ENCODE data around the gene LTBP3.

The LTBP3 gene

DNA sequence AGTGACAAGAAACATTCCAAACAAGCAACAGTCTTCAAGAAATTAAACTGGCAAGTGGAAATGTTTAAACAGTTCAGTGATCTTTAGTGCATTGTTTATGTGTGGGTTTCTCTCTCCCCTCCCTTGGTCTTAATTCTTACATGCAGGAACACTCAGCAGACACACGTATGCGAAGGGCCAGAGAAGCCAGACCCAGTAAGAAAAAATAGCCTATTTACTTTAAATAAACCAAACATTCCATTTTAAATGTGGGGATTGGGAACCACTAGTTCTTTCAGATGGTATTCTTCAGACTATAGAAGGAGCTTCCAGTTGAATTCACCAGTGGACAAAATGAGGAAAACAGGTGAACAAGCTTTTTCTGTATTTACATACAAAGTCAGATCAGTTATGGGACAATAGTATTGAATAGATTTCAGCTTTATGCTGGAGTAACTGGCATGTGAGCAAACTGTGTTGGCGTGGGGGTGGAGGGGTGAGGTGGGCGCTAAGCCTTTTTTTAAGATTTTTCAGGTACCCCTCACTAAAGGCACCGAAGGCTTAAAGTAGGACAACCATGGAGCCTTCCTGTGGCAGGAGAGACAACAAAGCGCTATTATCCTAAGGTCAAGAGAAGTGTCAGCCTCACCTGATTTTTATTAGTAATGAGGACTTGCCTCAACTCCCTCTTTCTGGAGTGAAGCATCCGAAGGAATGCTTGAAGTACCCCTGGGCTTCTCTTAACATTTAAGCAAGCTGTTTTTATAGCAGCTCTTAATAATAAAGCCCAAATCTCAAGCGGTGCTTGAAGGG is 53.3 kb downstream of the LTBP3 start:
- no peak for DNase-seq

DNA sequence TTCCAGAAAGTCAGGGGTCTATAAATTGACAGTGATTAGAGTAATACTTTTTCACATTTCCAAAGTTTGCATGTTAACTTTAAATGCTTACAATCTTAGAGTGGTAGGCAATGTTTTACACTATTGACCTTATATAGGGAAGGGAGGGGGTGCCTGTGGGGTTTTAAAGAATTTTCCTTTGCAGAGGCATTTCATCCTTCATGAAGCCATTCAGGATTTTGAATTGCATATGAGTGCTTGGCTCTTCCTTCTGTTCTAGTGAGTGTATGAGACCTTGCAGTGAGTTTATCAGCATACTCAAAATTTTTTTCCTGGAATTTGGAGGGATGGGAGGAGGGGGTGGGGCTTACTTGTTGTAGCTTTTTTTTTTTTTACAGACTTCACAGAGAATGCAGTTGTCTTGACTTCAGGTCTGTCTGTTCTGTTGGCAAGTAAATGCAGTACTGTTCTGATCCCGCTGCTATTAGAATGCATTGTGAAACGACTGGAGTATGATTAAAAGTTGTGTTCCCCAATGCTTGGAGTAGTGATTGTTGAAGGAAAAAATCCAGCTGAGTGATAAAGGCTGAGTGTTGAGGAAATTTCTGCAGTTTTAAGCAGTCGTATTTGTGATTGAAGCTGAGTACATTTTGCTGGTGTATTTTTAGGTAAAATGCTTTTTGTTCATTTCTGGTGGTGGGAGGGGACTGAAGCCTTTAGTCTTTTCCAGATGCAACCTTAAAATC is 54.0 kb downstream of the LTBP3 start:
- no peak for DNase-seq

DNA sequence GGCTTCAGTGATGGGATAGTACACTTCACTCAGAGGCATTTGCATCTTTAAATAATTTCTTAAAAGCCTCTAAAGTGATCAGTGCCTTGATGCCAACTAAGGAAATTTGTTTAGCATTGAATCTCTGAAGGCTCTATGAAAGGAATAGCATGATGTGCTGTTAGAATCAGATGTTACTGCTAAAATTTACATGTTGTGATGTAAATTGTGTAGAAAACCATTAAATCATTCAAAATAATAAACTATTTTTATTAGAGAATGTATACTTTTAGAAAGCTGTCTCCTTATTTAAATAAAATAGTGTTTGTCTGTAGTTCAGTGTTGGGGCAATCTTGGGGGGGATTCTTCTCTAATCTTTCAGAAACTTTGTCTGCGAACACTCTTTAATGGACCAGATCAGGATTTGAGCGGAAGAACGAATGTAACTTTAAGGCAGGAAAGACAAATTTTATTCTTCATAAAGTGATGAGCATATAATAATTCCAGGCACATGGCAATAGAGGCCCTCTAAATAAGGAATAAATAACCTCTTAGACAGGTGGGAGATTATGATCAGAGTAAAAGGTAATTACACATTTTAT is 54.7 kb downstream of the LTBP3 start:
- DNase-seq, result no peak

DNA sequence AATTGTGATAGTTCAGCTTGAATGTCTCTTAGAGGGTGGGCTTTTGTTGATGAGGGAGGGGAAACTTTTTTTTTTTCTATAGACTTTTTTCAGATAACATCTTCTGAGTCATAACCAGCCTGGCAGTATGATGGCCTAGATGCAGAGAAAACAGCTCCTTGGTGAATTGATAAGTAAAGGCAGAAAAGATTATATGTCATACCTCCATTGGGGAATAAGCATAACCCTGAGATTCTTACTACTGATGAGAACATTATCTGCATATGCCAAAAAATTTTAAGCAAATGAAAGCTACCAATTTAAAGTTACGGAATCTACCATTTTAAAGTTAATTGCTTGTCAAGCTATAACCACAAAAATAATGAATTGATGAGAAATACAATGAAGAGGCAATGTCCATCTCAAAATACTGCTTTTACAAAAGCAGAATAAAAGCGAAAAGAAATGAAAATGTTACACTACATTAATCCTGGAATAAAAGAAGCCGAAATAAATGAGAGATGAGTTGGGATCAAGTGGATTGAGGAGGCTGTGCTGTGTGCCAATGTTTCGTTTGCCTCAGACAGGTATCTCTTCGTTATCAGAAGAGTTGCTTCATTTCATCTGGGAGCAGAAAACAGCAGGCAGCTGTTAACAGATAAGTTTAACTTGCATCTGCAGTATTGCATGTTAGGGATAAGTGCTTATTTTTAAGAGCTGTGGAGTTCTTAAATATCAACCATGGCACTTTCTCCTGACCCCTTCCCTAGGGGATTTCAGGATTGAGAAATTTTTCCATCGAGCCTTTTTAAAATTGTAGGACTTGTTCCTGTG is 55.4 kb downstream of the LTBP3 start:
- DNase-seq, result no peak

DNA sequence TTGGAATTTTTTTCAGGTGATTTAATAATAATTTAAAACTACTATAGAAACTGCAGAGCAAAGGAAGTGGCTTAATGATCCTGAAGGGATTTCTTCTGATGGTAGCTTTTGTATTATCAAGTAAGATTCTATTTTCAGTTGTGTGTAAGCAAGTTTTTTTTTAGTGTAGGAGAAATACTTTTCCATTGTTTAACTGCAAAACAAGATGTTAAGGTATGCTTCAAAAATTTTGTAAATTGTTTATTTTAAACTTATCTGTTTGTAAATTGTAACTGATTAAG is 55.9 kb downstream of the LTBP3 start:
- no peak for DNase-seq

DNA sequence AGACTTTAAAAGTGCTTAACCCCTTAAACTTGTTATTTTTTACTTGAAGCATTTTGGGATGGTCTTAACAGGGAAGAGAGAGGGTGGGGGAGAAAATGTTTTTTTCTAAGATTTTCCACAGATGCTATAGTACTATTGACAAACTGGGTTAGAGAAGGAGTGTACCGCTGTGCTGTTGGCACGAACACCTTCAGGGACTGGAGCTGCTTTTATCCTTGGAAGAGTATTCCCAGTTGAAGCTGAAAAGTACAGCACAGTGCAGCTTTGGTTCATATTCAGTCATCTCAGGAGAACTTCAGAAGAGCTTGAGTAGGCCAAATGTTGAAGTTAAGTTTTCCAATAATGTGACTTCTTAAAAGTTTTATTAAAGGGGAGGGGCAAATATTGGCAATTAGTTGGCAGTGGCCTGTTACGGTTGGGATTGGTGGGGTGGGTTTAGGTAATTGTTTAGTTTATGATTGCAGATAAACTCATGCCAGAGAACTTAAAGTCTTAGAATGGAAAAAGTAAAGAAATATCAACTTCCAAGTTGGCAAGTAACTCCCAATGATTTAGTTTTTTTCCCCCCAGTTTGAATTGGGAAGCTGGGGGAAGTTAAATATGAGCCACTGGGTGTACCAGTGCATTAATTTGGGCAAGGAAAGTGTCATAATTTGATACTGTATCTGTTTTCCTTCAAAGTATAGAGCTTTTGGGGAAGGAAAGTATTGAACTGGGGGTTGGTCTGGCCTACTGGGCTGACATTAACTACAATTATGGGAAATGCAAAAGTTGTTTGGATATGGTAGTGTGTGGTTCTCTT is 56.5 kb downstream of the LTBP3 start:
- DNase-seq, result no peak

DNA sequence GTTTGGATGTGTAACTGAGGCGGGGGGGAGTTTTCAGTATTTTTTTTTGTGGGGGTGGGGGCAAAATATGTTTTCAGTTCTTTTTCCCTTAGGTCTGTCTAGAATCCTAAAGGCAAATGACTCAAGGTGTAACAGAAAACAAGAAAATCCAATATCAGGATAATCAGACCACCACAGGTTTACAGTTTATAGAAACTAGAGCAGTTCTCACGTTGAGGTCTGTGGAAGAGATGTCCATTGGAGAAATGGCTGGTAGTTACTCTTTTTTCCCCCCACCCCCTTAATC is 57.0 kb downstream of the LTBP3 start:
- no peak for DNase-seq

DNA sequence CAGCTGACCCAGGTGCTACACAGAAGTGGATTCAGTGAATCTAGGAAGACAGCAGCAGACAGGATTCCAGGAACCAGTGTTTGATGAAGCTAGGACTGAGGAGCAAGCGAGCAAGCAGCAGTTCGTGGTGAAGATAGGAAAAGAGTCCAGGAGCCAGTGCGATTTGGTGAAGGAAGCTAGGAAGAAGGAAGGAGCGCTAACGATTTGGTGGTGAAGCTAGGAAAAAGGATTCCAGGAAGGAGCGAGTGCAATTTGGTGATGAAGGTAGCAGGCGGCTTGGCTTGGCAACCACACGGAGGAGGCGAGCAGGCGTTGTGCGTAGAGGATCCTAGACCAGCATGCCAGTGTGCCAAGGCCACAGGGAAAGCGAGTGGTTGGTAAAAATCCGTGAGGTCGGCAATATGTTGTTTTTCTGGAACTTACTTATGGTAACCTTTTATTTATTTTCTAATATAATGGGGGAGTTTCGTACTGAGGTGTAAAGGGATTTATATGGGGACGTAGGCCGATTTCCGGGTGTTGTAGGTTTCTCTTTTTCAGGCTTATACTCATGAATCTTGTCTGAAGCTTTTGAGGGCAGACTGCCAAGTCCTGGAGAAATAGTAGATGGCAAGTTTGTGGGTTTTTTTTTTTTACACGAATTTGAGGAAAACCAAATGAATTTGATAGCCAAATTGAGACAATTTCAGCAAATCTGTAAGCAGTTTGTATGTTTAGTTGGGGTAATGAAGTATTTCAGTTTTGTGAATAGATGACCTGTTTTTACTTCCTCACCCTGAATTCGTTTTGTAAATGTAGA is 57.6 kb downstream of the LTBP3 start:
- no peak for DNase-seq

DNA sequence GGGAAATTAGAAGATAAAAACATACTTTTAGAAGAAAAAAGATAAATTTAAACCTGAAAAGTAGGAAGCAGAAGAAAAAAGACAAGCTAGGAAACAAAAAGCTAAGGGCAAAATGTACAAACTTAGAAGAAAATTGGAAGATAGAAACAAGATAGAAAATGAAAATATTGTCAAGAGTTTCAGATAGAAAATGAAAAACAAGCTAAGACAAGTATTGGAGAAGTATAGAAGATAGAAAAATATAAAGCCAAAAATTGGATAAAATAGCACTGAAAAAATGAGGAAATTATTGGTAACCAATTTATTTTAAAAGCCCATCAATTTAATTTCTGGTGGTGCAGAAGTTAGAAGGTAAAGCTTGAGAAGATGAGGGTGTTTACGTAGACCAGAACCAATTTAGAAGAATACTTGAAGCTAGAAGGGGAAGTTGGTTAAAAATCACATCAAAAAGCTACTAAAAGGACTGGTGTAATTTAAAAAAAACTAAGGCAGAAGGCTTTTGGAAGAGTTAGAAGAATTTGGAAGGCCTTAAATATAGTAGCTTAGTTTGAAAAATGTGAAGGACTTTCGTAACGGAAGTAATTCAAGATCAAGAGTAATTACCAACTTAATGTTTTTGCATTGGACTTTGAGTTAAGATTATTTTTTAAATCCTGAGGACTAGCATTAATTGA is 58.3 kb downstream of the LTBP3 start:
- no peak for DNase-seq

DNA sequence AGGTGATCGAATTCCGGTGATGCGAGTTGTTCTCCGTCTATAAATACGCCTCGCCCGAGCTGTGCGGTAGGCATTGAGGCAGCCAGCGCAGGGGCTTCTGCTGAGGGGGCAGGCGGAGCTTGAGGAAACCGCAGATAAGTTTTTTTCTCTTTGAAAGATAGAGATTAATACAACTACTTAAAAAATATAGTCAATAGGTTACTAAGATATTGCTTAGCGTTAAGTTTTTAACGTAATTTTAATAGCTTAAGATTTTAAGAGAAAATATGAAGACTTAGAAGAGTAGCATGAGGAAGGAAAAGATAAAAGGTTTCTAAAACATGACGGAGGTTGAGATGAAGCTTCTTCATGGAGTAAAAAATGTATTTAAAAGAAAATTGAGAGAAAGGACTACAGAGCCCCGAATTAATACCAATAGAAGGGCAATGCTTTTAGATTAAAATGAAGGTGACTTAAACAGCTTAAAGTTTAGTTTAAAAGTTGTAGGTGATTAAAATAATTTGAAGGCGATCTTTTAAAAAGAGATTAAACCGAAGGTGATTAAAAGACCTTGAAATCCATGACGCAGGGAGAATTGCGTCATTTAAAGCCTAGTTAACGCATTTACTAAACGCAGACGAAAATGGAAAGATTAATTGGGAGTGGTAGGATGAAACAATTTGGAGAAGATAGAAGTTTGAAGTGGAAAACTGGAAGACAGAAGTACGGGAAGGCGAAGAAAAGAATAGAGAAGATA is 59.0 kb downstream of the LTBP3 start, which contains the start of gene MALAT1:
MALAT1 (plus strand) TSS at position 69 of the 736 bp plus-strand sequence.
- DNase-seq, result peak; percentile 92

DNA sequence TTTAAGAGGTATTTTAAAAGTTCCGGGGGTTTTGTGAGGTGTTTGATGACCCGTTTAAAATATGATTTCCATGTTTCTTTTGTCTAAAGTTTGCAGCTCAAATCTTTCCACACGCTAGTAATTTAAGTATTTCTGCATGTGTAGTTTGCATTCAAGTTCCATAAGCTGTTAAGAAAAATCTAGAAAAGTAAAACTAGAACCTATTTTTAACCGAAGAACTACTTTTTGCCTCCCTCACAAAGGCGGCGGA is 59.5 kb downstream of the LTBP3 start:
- no peak for DNase-seq

DNA sequence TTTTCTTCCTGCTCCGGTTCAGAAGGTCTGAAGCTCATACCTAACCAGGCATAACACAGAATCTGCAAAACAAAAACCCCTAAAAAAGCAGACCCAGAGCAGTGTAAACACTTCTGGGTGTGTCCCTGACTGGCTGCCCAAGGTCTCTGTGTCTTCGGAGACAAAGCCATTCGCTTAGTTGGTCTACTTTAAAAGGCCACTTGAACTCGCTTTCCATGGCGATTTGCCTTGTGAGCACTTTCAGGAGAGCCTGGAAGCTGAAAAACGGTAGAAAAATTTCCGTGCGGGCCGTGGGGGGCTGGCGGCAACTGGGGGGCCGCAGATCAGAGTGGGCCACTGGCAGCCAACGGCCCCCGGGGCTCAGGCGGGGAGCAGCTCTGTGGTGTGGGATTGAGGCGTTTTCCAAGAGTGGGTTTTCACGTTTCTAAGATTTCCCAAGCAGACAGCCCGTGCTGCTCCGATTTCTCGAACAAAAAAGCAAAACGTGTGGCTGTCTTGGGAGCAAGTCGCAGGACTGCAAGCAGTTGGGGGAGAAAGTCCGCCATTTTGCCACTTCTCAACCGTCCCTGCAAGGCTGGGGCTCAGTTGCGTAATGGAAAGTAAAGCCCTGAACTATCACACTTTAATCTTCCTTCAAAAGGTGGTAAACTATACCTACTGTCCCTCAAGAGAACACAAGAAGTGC is 60.0 kb downstream of the LTBP3 start:
- DNase-seq, result peak; percentile 62

DNA sequence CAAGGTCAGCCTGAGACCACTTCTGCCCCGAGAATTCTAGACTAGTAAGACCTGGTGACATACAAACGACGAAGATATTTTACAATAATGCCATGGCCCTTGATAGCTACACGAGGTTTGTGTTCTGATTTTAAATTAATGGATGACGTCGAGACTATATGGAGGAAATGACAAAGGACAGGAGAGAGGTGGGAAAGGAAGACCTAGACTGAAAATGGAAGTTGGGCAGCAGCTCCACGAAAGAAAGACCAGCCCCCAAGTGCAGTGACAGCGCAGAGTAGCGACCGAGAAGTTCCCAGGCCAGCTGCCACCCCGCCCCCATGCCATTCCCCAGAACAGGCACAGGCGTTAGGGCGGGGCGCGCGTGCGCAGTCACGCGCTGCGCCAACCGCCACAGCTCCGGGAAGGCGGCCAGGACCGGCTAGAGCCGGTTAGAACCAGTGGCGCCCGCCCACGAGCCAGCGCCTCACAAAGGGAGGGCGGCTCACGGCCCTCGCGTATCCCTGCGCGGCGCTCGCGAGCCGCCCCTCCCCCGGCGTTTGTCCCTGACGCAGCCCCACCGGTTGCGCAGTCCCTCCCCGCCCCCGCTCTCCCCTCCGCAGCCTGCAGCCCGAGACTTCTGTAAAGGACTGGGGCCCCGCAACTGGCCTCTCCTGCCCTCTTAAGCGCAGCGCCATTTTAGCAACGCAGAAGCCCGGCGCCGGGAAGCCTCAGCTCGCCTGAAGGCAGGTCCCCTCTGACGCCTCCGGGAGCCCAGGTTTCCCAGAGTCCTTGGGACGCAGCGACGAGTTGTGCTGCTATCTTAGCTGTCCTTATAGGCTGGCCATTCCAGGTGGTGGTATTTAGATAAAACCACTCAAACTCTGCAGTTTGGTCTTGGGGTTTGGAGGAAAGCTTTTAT is 60.8 kb downstream of the LTBP3 start:
- peak; percentile 98 for DNase-seq

DNA sequence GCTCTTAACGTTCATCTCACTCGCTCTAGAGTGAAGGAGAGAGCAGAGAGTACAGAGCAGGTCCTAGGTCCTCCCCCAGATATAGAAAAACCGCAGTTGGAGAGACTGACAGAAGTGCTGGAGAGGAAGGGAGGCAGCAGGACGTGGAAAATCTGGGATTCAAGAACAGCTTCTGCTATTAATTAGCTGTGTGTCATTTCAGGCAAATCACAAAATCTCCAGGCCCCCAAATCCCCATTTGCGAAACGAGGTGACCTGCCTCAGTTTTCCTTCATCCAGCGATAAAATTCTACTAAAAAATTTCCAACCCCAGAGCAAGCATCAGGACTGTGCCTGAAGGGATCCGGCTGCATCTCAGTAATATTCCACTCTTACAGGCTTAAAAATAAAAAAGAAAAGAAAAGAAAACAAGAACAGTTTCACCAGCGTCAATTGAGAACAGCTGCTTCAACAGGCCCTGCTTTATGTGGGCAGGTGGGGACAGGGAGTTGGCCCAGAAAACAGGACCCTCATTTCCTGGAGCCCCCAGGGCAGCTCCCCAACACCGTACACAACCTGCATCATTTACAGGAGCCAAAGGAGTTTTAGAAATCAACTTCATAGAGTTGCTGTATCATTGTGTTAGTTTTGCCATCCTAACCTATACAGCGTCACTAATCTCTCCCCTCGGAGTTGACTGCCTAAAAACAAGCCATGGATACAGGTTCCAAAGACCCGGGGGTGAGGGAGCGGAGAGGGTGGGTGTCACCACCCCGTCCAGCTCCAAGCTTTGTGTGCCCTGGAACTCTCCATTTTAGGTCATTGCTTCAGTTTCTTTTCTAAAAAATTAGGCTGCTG is 61.6 kb downstream of the LTBP3 start:
- no peak for DNase-seq

DNA sequence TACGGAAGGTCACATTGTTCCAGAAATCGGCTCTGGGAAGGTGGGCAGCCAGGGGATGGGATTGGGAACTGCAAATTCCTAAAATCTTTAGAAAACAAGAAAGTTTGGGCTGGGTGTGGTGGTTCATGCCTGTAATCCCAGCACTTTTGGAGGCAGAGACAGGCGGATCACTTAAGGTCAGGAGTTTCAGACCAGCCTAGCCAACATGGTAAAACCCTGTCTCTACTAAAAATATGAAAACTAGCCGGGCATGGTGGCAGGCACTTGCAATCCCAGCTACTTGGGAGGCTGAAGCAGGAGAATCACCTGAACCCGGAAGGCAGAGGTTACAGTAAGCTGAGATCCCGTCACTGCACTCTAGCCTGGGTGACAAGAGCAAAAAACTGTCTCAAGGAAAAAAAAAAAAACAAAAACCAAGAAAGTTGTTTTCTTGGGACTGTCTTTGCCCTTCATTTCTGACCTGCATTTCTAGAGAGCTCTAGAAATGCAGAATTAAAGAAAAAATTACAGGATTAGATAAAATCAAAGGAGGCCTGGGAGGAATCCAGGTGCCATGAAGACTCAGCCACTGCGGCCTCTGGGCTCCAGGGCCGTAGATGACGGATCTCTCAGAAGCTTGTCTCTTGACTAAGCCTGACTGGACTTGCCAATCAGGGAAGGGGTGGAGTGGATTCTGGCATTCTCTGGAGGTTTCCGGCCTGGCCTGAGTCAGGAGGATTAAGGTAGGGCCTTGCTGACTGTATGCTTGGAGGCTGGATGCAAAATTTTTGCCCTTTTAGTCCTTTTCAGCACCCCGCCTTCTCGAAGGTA is 64.6 kb downstream of the LTBP3 start:
- no peak for DNase-seq

DNA sequence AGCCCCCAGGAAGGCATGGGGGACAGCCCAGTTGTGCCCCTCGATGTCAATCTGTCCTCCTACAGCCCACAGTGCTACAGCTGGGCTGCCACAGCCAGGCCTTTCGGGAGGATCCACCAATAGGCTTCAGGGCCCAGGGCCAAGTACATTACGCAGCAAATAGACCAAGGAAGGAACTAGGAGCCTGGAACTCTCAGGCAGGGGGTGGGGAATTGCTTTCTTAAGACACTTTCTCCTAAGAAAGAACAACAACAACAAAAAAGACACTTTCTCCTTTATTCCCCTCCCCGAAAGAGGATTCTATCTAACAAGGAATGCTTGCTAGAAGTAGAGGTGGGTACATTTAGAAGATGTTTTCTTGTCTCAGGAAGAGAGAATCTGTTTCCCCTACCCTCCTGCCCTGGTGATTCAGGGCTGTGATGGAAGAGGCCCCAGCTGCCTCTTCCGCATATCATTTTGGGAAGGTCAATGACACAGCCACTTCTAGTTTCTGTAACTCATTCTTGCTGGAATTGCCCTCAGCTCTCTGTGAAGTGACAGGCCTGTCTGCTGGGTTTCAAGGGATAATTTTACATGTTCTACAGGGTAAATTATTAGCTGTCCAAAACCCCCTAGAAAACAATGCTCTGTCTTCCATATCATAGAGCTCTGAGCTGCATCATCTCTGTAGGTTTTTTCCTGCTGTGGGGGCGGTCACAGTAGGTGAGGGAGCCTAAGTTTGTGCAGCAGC is 65.4 kb downstream of the LTBP3 start:
- DNase-seq, result no peak

DNA sequence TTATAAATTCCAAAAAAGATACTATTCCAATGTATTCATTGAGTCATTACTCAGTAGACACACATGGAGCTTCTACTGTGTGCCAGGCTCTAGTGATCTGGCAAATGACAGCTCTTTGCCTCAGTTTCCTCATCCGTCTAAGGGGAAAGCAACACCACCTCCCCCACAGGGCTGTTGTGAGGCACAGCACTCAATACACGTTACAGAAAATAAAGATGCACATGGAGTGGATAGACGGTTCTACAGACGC is 65.8 kb downstream of the LTBP3 start:
- no peak for DNase-seq

Measured in NCI-H2171 (cell line).